Breast epithelium (tissue), 4 donors: ENCODE data around the gene PRRC2B. TPM values are rescaled to one million over a fixed set of nuclear protein-coding genes. Genes with fewer than 3 reads are reported as not detected.

Experiments
- DNase-seq, 2 donors: peaks; one replicate each; pipeline ENCODE4 v3.0.0-alpha.2; 2019; ENCODE audit warnings: low spot score in 2 of 2
- H3K27ac ChIP-seq, 2 donors: fragments of 200-600 bp; sonication (generic) in 1 of 2; one replicate each; pipeline ENCODE4 v1.5.1; 2016 to 2019; ENCODE audit warnings: mild to moderate bottlenecking in 1 of 2
- H3K27me3 ChIP-seq, 2 donors: fragments of 200-600 bp; sonication (generic) in 1 of 2; one replicate each; pipeline versions ENCODE4 v1.5.1 to v1.6.0; 2017 to 2019; ENCODE audit warnings: control low read depth in 1 of 2, mild to moderate bottlenecking in 1 of 2
- H3K36me3 ChIP-seq: fragments of 200-600 bp; one replicate; pipeline ENCODE4 v1.5.1; 2019
- H3K4me1 ChIP-seq, 2 donors: fragments of 200-600 bp; sonication (generic); one replicate each; pipeline ENCODE4 v1.5.1; 2016 to 2019; ENCODE audit warnings: control low read depth in 1 of 2
- H3K4me3 ChIP-seq, 3 donors: fragments of 200-600 bp; sonication (generic); 1 replicate in 2 of 3; 2 replicates in 1 of 3; pipeline ENCODE4 v1.5.1; 2016 to 2019; ENCODE audit warnings: mild to moderate bottlenecking in 3 of 3, moderate library complexity in 2 of 3
- H3K9me3 ChIP-seq, 2 donors: fragments of 200-600 bp; sonication (generic) in 1 of 2; one replicate each; pipeline ENCODE4 v1.5.1; 2016 to 2019; ENCODE audit warnings: control low read depth in 1 of 2
- CTCF ChIP-seq, 3 donors: fragments of 450-650 bp; IDR thresholded peaks; one replicate each; pipeline ENCODE4 v1.5.1; 2016 to 2017; ENCODE audit warnings: antibody characterized with exemption in 3 of 3, mild to moderate bottlenecking in 3 of 3, moderate library complexity in 3 of 3
- POLR2A ChIP-seq: fragments of 450-650 bp; IDR thresholded peaks from one replicate; pipeline ENCODE4 v1.6.1; 2016; ENCODE audit warnings: antibody characterized with exemption, mild to moderate bottlenecking, moderate library complexity
- POLR2AphosphoS5 ChIP-seq, 3 donors: sonication (generic); formaldehyde crosslinking; IDR thresholded peaks; one replicate each; pipeline ENCODE4 v1.6.1; 2017; ENCODE audit warnings: antibody characterized with exemption in 3 of 3
- intact Hi-C: fragments of 100-400 bp; cut with DNase I; formaldehyde crosslinking; loops from one replicate; pipeline ENCODE4 v1.15.1; 2023; ENCODE audit warnings: low total_unique reads
- total RNA-seq, 3 donors: library from RNA; depleted of rRNA; stranded (reverse); fragments of >200 nt; gene quantifications; one replicate each; pipeline ENCODE4 v1.1.0, GENCODE V29; 2016

Gene PRRC2B
- total RNA-seq, 3 donors from 2014 or later = 95.9 to 143 (median 102) TPM

GRCh38 chr9:131379056-131379455 lies 14.8 kb upstream of the PRRC2B start:
- no peaks in the 10 kb centered on the region for H3K36me3 ChIP-seq
- H3K27ac ChIP-seq = no peak overlapping the region
- H3K9me3 ChIP-seq = no peaks in the 10 kb centered on the region
- intact Hi-C loops = loop anchor here (10.0 kb wide), 1 partner anchor 1976 kb away; the partner anchor contains the start of genes SURF1 and SURF2
- no peak for TF ChIP-seq POLR2AphosphoS5 (IDR thresholded peaks at IDR 0.05)
- no peak for TF ChIP-seq CTCF (IDR thresholded peaks at IDR 0.05)
- TF ChIP-seq POLR2A = no peak
- H3K4me3 ChIP-seq = no peak overlapping the region
- H3K27me3 ChIP-seq = no peaks in the 10 kb centered on the region
- no peak for DNase-seq
- H3K4me1 ChIP-seq = peaks cover 0 to 6% of the 10 kb centered on the region in 2 donors

GRCh38 chr9:131382850-131383729 lies 10.8 kb upstream of the PRRC2B start:
- H3K27ac ChIP-seq = peak overlapping the region; percentile 39 to 50

GRCh38 chr9:131385296-131385695 lies 8.6 kb upstream of the PRRC2B start:
- intact Hi-C loops = no loop called here
- H3K4me1 ChIP-seq = peaks cover 0 to 6% of the 10 kb centered on the region in 2 donors
- peak overlapping the region in 1 of 2 donors; percentile 13 for H3K27ac ChIP-seq
- no peak for TF ChIP-seq POLR2A
- no peak for TF ChIP-seq POLR2AphosphoS5 (IDR thresholded peaks at IDR 0.05)
- no peak for TF ChIP-seq CTCF (IDR thresholded peaks at IDR 0.05)
- H3K4me3 ChIP-seq = no peak overlapping the region
- DNase-seq = no peak
- H3K9me3 ChIP-seq = no peaks in the 10 kb centered on the region
- H3K27me3 ChIP-seq = no peaks in the 10 kb centered on the region
- no peaks in the 10 kb centered on the region for H3K36me3 ChIP-seq

More at GRCh38 chr9:131382850-131383729, 10.8 kb upstream of the PRRC2B start:
- Histone ChIP-seq H3K4me1 (peaks cover 0 to 6% of the 10 kb centered on the region in 2 donors), H3K9me3 (no peaks in the 10 kb centered on the region), H3K27me3 (no peaks in the 10 kb centered on the region), H3K4me3 (no peak overlapping the region), H3K36me3 (no peaks in the 10 kb centered on the region)
- TF ChIP-seq POLR2AphosphoS5 (IDR thresholded peaks at IDR 0.05) (peak in 1 of 3 donors; percentile 31), CTCF (IDR thresholded peaks at IDR 0.05) (no peak), POLR2A (no peak)
- peak in 1 of 2 donors; percentile 76 for DNase-seq
- intact Hi-C loops = no loop called here

GRCh38 chr9:131386281-131386680 lies 7.6 kb upstream of the PRRC2B start:
- TF ChIP-seq POLR2AphosphoS5 (IDR thresholded peaks at IDR 0.05) (no peak), CTCF (IDR thresholded peaks at IDR 0.05) (no peak), POLR2A (no peak)
- DNase-seq = no peak
- intact Hi-C loops = no loop called here

GRCh38 chr9:131387394-131387793 lies 6.5 kb upstream of the PRRC2B start:
- no peak for DNase-seq
- TF ChIP-seq CTCF (IDR thresholded peaks at IDR 0.05) (no peak), POLR2AphosphoS5 (IDR thresholded peaks at IDR 0.05) (no peak), POLR2A (no peak)
- Histone ChIP-seq H3K9me3 (no peaks in the 10 kb centered on the region), H3K27me3 (no peaks in the 10 kb centered on the region), H3K36me3 (no peaks in the 10 kb centered on the region), H3K4me1 (peaks cover 0 to 6% of the 10 kb centered on the region in 2 donors), H3K4me3 (no peak overlapping the region), H3K27ac (no peak overlapping the region)
- intact Hi-C loops = no loop called here

More at GRCh38 chr9:131386281-131386680, 7.6 kb upstream of the PRRC2B start:
- Histone ChIP-seq H3K27me3 (no peaks in the 10 kb centered on the region), H3K4me3 (no peak overlapping the region), H3K9me3 (no peaks in the 10 kb centered on the region), H3K27ac (no peak overlapping the region), H3K36me3 (no peaks in the 10 kb centered on the region), H3K4me1 (peaks cover 0 to 6% of the 10 kb centered on the region in 2 donors)
